Renal cortical epithelial cell (primary cell): ENCODE results near the gene TNFAIP3. TPM values are rescaled to one million over a fixed set of nuclear protein-coding genes. Genes with fewer than 3 reads are reported as not detected.

Experiments
- DNase-seq: peaks from one replicate; pipeline ENCODE4 v3.0.0-alpha.2; 2011; ENCODE audit warnings: low read depth
- total RNA-seq: library from RNA; depleted of rRNA; stranded (reverse); fragments of >200 nt; gene quantifications from 2 replicates; pipeline ENCODE4 v1.2.3, GENCODE V29; 2014

TNFAIP3 gene
- total RNA-seq, 1 donor from 2014 or later: 35.2 TPM

- no peak for DNase-seq
These were observed 57.0 kb downstream of the TNFAIP3 start for GRCh38 chr6:137923866-137924653.

GRCh38 chr6:137925141-137925698 lies 58.2 kb downstream of the TNFAIP3 start:
- no peak for DNase-seq

- peak; percentile 99 for DNase-seq
These were observed 59.2 kb downstream of the TNFAIP3 start for GRCh38 chr6:137926207-137926731.

- no peak for DNase-seq
These were observed 59.9 kb downstream of the TNFAIP3 start for GRCh38 chr6:137926985-137927384.

GRCh38 chr6:137927777-137928218 lies 60.7 kb downstream of the TNFAIP3 start:
- peak; percentile 25 for DNase-seq

GRCh38 chr6:137928286-137928685 lies 61.2 kb downstream of the TNFAIP3 start:
- DNase-seq: no peak

- no peak for DNase-seq
These were observed 64.9 kb downstream of the TNFAIP3 start for GRCh38 chr6:137931849-137932465.

Other genes with a start within 250 kb of the TNFAIP3 start
- gene PERP, start 240.2 kb downstream of the TNFAIP3 start, total RNA-seq: 44.5 and 49.8 TPM in 2 replicates